Astrocyte of the spinal cord (primary cell): ENCODE results near the gene BRD7.

Experiments
- DNase-seq: peaks from one replicate; pipeline ENCODE4 v3.0.0; 2011; ENCODE audit warnings: low read depth, low spot score
- H3K4me3 ChIP-seq: 2 replicates; pipeline ENCODE4 v1.5.1; 2011; ENCODE audit warnings: low read depth, mild to moderate bottlenecking, low read length, moderate library complexity
- CTCF ChIP-seq: IDR thresholded peaks from 2 replicates; pipeline ENCODE4 v1.5.1; 2012; ENCODE audit warnings: low read depth, mild to moderate bottlenecking, low read length, inconsistent platforms
- in situ Hi-C: cut with HindIII; loops from 2 replicates; pipeline ENCODE4 v1.10.0; 2017; ENCODE audit warnings: low sequenced_read_pairs

Gene BRD7

GRCh38 chr16:50297301-50298074, 71.3 kb downstream of the BRD7 start:
- no peak for DNase-seq
- TF ChIP-seq CTCF: no peak
- in situ Hi-C loops: no loop called here
- no peak overlapping the region for H3K4me3 ChIP-seq

- in situ Hi-C loops: no loop called here
- H3K4me3 ChIP-seq: no peak overlapping the region
- TF ChIP-seq CTCF: no peak
- no peak for DNase-seq
These were observed 72.0 kb downstream of the BRD7 start for GRCh38 chr16:50296807-50297206.

- in situ Hi-C loops: no loop called here
- TF ChIP-seq CTCF: no peak
- DNase-seq: no peak
- H3K4me3 ChIP-seq: no peak overlapping the region
These were observed 73.2 kb downstream of the BRD7 start for GRCh38 chr16:50295541-50296132.

GRCh38 chr16:50294955-50295354, 73.8 kb downstream of the BRD7 start:
- no peak for TF ChIP-seq CTCF
- H3K4me3 ChIP-seq: no peak overlapping the region
- no peak for DNase-seq
- in situ Hi-C loops: no loop called here

GRCh38 chr16:50293994-50294855, 74.6 kb downstream of the BRD7 start:
- in situ Hi-C loops: no loop called here
- no peak overlapping the region for H3K4me3 ChIP-seq
- DNase-seq: no peak
- TF ChIP-seq CTCF: no peak

- H3K4me3 ChIP-seq: no peak overlapping the region
- no peak for DNase-seq
- in situ Hi-C loops: no loop called here
- TF ChIP-seq CTCF: no peak
These were observed 75.6 kb downstream of the BRD7 start for GRCh38 chr16:50293041-50293783.
